ENCODE results near the gene PRSS33.
A peak's percentile ranks its signal among the peaks of the same experiment; 100 is the strongest.

PRSS33 gene

GRCh38 chr16:2791174-2791573 lies 3.8 kb upstream of the PRSS33 start:
- no peak for TF ChIP-seq CTCF (conservative IDR thresholded peaks at IDR 0.05)
- no peak overlapping the region for H3K27ac ChIP-seq

GRCh38 chr16:2790631-2791030 lies 3.3 kb upstream of the PRSS33 start:
- no peak for TF ChIP-seq CTCF (conservative IDR thresholded peaks at IDR 0.05)
- no peak overlapping the region for H3K27ac ChIP-seq

GRCh38 chr16:2787961-2788360 lies 601 bp upstream of the PRSS33 start:
- no peak overlapping the region for H3K27ac ChIP-seq
- TF ChIP-seq CTCF (conservative IDR thresholded peaks at IDR 0.05): no peak

GRCh38 chr16:2786826-2787151 lies 571 bp downstream of the PRSS33 start:
- TF ChIP-seq CTCF (conservative IDR thresholded peaks at IDR 0.05): no peak
- no peak overlapping the region for H3K27ac ChIP-seq

GRCh38 chr16:2786061-2786825 lies 1.1 kb downstream of the PRSS33 start:
- TF ChIP-seq CTCF (conservative IDR thresholded peaks at IDR 0.05): no peak
- H3K27ac ChIP-seq: no peak overlapping the region

- H3K27ac ChIP-seq: no peak overlapping the region
These were observed 2.0 kb downstream of the PRSS33 start for GRCh38 chr16:2785101-2785991.

More at GRCh38 chr16:2785101-2785991, 2.0 kb downstream of the PRSS33 start:
- TF ChIP-seq CTCF (conservative IDR thresholded peaks at IDR 0.05): peak; percentile 33

Measured in VCaP (cell line).